Fibroblast of skin of left quadriceps (primary cell): ENCODE results near the gene ZNF382.

Source experiments
- DNase-seq, 2 experiments: peaks; one replicate each; pipeline ENCODE4 v3.0.0-alpha.2; 2013; ENCODE audit warnings: low read depth in 2 of 2

ZNF382 gene

GRCh38 chr19:36679455-36679854 is 74.3 kb downstream of the ZNF382 start:
- no peak for DNase-seq
